Naive B cell (primary cell): Measurements from ENCODE around the gene CD151. TPM values are rescaled to one million over a fixed set of nuclear protein-coding genes. Genes with fewer than 3 reads are reported as not detected.

Experiments used
- ATAC-seq, 2 donors: fragments of 150-1000 bp; cut with Tn5 transposase; 2 replicates each; pipeline ENCODE4 v1.10.0; 2021; ENCODE audit warnings: low read depth in 2 of 2, mild to moderate bottlenecking in 2 of 2, moderate library complexity in 2 of 2
- DNase-seq: peaks from one replicate; pipeline ENCODE4 v3.0.0; 2022
- H3K27ac Mint-ChIP-seq, 6 donors: one replicate each; pipeline ENCODE4 v1.8.0; 2020 to 2022; ENCODE audit warnings: mild to moderate bottlenecking in 6 of 6, mixed read lengths in 6 of 6, moderate library complexity in 5 of 6, inconsistent platforms in 2 of 6
- H3K27me3 Mint-ChIP-seq, 3 donors: one replicate each; pipeline ENCODE4 v1.8.0; 2021 to 2022; ENCODE audit warnings: mixed read lengths in 3 of 3, mild to moderate bottlenecking in 1 of 3
- H3K36me3 Mint-ChIP-seq, 2 donors: one replicate each; pipeline ENCODE4 v1.8.0; 2020 to 2022; ENCODE audit warnings: mixed read lengths in 2 of 2, inconsistent platforms in 1 of 2, mild to moderate bottlenecking in 1 of 2
- H3K4me1 Mint-ChIP-seq, 3 donors: one replicate each; pipeline ENCODE4 v1.8.0; 2020 to 2022; ENCODE audit warnings: mixed read lengths in 3 of 3, inconsistent platforms in 1 of 3, mild to moderate bottlenecking in 1 of 3, moderate library complexity in 1 of 3
- H3K4me3 Mint-ChIP-seq, 8 donors: one replicate each; pipeline ENCODE4 v1.8.0; 2020 to 2022; ENCODE audit warnings: mild to moderate bottlenecking in 8 of 8, mixed read lengths in 8 of 8, moderate library complexity in 8 of 8, inconsistent platforms in 2 of 8
- H3K9me3 Mint-ChIP-seq, 7 donors: one replicate each; pipeline ENCODE4 v1.8.0; 2020 to 2022; ENCODE audit warnings: mixed read lengths in 7 of 7, mild to moderate bottlenecking in 5 of 7, inconsistent platforms in 2 of 7, moderate library complexity in 1 of 7
- polyA plus RNA-seq, 6 donors: library from polyadenylated mRNA; unstranded; fragments of 300-500 nt; fragmentation: Illumina TruSeq; gene quantifications; one replicate each; pipeline ENCODE4 v1.2.3, GENCODE V29; 2021; ENCODE audit warnings: low read depth in 6 of 6

The CD151 gene
- polyA plus RNA-seq, 6 donors from 2014 or later = 1.2 to 5.8 (median 3.2) TPM

DNA sequence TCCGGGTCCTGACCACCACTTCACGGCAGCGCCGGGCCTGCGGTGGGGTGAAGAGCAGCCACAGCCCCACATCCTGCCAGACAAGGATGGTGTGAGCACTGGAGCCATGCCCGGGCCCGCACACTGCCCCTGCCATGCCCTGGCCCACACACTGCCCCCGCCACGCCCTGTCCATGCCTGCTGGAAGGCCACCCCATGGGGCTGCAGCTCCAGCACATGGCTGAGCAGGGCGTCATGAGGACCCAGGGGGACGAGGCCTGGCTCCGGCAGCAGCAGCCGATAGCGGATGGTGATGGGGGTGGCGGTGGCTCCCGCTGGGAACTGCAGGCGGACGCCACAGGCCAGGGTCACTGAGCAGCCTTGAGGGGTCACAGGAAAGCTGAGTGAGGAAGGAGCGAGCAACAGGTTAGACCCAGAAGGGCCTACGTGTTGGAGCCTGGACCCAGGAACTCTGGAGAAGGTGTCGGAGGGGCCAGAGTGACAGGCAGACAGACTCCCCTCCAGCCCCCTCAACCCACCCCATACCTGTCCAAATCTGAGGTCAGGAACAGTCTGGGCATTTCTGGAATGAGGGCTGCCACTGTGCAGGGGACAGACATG lies 30.6 kb upstream of the CD151 start:
- ATAC-seq (no peak), DNase-seq (no peak)
- Mint-ChIP-seq H3K4me3 (peak overlapping the region in 1 of 8 donors; percentile 16), H3K36me3 (no peaks in the 10 kb centered on the region), H3K9me3 (no peaks in the 10 kb centered on the region), H3K27ac (no peak overlapping the region), H3K4me1 (peaks cover 6 to 14% (median 8%) of the 10 kb centered on the region in 3 donors), H3K27me3 (no peaks in the 10 kb centered on the region)

DNA sequence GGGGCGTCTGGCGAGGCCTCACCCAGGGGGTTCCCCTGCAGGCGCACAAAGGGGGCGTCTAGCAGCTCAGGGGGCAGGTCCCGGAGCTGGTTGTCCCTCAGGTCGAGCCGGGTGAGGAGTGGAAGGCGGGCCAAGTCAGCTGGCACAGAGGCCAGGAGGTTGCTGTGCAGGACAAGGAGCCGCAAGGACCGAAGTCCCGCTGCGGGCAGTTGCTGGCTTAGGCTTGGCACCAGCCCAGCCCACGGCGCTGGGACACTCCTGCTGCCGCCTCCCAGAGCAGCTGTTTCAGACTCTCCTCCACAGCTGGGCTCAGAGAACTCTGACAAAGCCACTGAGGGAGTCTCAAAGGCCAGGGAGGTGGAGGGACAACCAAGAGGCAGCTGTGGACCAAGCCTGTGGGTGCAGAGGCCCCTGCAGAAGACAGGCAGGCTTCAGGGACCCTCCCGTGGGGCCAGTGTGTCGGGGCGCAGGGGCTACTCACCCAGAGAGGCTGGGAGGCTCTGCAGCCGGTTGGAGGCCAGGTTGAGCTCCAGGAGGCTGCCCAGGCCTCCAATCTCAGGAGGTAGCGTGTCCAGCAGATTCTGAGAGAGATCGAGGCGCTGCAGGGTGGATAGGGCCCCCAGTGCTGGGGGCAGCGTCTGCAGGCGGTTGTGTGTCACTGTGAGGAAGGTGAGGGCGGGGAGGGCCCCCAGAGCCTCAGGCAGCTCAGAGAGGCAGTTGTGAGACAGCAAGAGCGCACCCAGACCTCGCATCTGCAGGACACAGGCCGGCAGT lies 29.9 kb upstream of the CD151 start:
- no peaks in the 10 kb centered on the region for H3K27me3 Mint-ChIP-seq
- no peaks in the 10 kb centered on the region for H3K36me3 Mint-ChIP-seq
- DNase-seq (no peak), ATAC-seq (no peak)
- H3K4me3 Mint-ChIP-seq = peak overlapping the region in 4 of 8 donors; percentile 15 to 79 (median 54)
- H3K27ac Mint-ChIP-seq = peak overlapping the region in 1 of 6 donors; percentile 47
- H3K4me1 Mint-ChIP-seq = peaks cover 6 to 17% (median 10%) of the 10 kb centered on the region in 3 donors
- H3K9me3 Mint-ChIP-seq = no peaks in the 10 kb centered on the region

- ATAC-seq (no peak), DNase-seq (no peak)
- Mint-ChIP-seq H3K4me3 (peak overlapping the region in 5 of 8 donors; percentile 51 to 79 (median 78)), H3K4me1 (peaks cover 8 to 20% (median 14%) of the 10 kb centered on the region in 3 donors), H3K36me3 (no peaks in the 10 kb centered on the region), H3K27ac (no peak overlapping the region), H3K27me3 (no peaks in the 10 kb centered on the region), H3K9me3 (no peaks in the 10 kb centered on the region)
Measured at GRCh38 chr11:803467-803742, 29.3 kb upstream of the CD151 start.

DNA sequence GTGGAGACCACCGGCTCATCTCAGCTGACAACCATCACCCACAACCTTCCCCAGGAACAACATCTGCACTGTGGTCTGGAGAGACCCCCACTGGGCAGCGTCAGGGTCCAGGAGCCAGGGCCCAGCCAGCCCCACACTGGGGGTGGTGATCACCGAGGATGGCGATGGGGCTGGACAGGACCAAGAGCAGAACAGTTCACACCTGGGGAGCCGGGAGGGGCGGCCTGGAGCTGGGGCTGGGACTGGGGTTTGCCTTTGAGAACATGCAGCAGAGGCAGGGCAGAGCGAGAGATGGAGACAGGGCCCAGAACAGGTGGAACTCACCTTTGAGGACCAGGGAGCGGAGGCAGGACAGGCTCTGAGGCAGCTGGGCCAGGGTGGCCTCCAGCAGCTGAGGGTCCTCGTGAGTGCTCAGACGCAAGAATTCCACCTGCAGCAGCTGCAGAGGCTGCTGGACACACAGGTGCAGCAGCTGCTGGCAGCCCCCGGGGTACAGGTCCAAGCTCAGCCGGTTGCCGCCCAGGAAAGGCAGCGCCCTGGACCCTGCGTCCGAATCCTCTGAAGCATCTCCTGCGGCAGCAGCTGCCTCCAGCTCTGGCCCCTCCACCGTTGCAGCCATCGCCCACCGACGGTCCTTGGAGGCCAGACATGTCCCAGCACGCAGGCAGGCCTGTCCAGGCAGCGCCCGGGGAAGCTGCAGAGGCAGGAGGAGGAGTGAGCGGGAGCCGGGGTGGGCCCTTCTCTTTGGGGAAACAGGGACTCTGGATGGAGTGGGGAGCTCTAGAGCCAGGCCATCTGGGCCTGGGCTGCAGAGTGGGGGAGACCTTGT lies 28.8 kb upstream of the CD151 start:
- no peak for DNase-seq
- ATAC-seq = no peak
- H3K36me3 Mint-ChIP-seq = no peaks in the 10 kb centered on the region
- no peaks in the 10 kb centered on the region for H3K9me3 Mint-ChIP-seq
- no peaks in the 10 kb centered on the region for H3K27me3 Mint-ChIP-seq
- peak overlapping the region in 3 of 6 donors; percentile 50 to 87 (median 74) for H3K27ac Mint-ChIP-seq
- peak overlapping the region; percentile 68 to 87 (median 80) for H3K4me3 Mint-ChIP-seq
- H3K4me1 Mint-ChIP-seq = peaks cover 11 to 25% (median 19%) of the 10 kb centered on the region in 3 donors

DNA sequence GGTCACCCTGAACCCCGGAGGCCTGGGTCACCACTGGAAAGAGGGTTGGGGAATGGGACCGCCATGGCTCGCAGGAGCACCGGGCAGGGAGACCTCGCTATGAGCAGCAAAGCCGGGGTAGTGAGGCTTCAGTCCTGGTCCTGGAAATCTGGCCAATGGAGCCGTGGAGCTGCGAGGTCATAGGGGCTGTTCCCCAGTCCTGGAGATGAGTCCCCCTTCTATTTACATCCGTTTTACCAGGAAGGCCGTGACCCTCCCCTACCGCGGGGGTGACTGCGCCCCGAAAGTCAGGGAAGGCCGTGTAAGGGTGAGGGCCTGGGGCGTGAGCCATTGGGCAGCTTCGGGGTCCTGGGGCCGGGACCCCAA lies 28.2 kb upstream of the CD151 start:
- H3K27me3 Mint-ChIP-seq = no peaks in the 10 kb centered on the region
- peaks cover 12 to 26% (median 19%) of the 10 kb centered on the region in 3 donors for H3K4me1 Mint-ChIP-seq
- DNase-seq (no peak), ATAC-seq (no peak)
- no peaks in the 10 kb centered on the region for H3K36me3 Mint-ChIP-seq
- H3K4me3 Mint-ChIP-seq = peak overlapping the region; percentile 78 to 87 (median 83)
- H3K9me3 Mint-ChIP-seq = no peaks in the 10 kb centered on the region
- peak overlapping the region in 2 of 6 donors; percentile 50 to 87 for H3K27ac Mint-ChIP-seq

GRCh38 chr11:808427-809286 lies 24.1 kb upstream of the CD151 start:
- Mint-ChIP-seq H3K4me1 (peaks cover 22 to 48% (median 43%) of the 10 kb centered on the region in 3 donors), H3K27ac (peak overlapping the region; percentile 92 to 99 (median 98)), H3K4me3 (peak overlapping the region; percentile 86 to 99 (median 97)), H3K36me3 (no peaks in the 10 kb centered on the region), H3K27me3 (no peaks in the 10 kb centered on the region), H3K9me3 (no peaks in the 10 kb centered on the region)
- DNase-seq = no peak
- no peak for ATAC-seq

DNA sequence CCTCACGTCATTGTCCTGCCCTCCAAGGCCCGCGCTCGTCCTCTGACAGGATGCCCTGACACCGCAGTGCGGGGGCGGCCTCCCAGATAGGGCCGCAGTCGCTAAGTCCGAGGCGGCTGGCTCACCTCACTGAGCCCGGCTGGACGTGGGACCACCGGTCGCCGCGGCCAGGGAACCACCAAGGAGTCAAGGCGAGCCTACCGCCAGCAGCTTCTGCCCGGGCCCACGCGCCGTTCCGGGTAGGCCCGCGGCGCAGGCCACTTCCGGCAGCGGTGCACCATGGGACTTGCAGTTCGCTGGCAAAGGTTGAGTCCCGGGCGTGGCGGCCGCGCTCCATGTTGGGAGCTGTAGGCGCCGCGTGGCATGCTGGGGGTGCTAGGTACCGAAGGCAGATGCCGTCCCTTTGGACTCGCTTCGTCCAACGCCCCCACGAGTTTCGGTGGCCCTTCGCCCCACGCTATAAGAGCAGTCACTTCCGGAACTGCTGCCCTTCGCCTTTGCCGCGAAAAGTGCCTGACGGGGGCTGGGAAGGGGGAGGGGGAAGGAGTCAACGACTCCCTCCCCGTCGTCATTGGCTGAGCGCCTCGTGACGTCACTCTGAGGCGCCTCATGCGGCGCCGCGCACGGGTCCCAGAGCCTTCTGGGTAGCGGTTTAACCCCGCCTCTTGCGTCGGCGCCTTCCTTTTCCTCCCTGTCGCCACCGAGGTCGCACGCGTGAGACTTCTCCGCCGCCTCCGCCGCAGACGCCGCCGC lies 23.3 kb upstream of the CD151 start, which contains the start of gene RPLP2:
RPLP2 (plus strand) TSS at position 681 of the 753 bp plus-strand sequence. CDS start 268 bp downstream, outside the sequence.
- H3K9me3 Mint-ChIP-seq = no peaks in the 10 kb centered on the region
- DNase-seq (peak; percentile 97), ATAC-seq (peak; percentile 83)
- no peaks in the 10 kb centered on the region for H3K36me3 Mint-ChIP-seq
- no peaks in the 10 kb centered on the region for H3K27me3 Mint-ChIP-seq
- H3K4me1 Mint-ChIP-seq = peaks cover 24 to 42% (median 41%) of the 10 kb centered on the region in 3 donors
- peak within 1 kb of the TSS; percentile 86 to 99 (median 97) for H3K4me3 Mint-ChIP-seq
- peak within 1 kb of the TSS; percentile 94 to 99 (median 99) for H3K27ac Mint-ChIP-seq

DNA sequence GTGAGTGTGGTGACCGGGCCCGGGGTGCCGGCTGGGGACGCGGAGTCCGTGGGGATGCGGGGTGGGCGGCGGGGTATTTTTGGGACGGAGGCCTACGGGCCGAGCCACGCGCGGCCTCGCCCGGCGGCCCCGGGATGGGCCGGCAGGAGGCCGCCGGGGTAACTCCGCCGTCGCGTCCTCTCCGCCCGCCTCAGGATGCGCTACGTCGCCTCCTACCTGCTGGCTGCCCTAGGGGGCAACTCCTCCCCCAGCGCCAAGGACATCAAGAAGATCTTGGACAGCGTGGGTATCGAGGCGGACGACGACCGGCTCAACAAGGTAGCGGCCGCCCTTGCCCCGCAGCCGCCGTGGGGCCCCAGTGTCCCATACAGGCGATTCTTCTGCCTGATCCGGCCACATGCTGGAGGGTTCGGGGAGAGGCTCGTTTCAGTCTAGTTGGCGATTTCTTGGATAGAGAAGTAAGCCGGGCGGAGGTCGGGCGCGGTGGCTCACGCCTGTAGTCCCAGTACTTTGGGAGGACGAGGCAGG lies 22.6 kb upstream of the CD151 start:
- peak overlapping the region; percentile 86 to 99 (median 97) for H3K4me3 Mint-ChIP-seq
- peaks cover 24 to 40% (median 39%) of the 10 kb centered on the region in 3 donors for H3K4me1 Mint-ChIP-seq
- H3K36me3 Mint-ChIP-seq = no peaks in the 10 kb centered on the region
- DNase-seq (no peak), ATAC-seq (peak; percentile 11 to 20)
- no peaks in the 10 kb centered on the region for H3K9me3 Mint-ChIP-seq
- H3K27ac Mint-ChIP-seq = peak overlapping the region; percentile 94 to 99 (median 99)
- H3K27me3 Mint-ChIP-seq = no peaks in the 10 kb centered on the region

DNA sequence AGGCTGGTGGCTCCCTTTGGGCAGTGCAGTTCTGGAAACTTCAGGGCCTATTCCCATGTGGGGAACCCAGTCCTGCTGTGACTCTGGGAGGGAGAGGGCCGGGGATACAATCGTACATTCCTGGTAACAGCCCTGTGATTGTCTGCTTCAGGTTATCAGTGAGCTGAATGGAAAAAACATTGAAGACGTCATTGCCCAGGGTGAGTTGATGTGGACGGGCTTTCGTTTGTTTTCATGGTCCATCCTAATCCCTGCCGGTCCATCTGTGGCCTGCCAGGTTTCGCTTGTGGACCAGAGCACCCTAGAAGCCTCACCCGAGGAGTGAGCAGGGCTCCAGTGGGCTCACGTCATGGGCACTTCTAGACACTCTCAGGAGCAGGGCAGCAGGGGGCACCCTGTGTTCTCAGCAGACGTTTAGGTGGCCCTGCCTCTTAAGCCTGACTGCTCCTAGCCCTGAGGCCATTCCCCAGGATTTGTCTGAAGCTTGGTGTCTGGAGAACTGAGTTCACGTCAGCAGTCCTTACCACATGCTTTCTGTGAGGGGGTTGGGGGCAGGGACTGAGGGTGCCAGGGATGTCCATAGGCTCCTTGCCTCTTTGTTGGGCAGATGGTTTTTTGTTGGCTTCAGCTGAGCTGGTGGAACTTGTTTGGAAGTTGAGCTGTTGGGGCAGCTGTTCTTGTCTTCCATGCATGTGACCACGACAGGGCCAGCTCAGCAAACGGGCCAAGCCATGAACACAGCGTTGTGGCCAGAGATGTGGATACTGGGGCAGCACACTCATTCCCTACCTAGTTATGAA lies 21.1 kb upstream of the CD151 start:
- H3K4me3 Mint-ChIP-seq = peak overlapping the region; percentile 86 to 99 (median 94)
- no peaks in the 10 kb centered on the region for H3K27me3 Mint-ChIP-seq
- no peak for ATAC-seq
- no peak for DNase-seq
- H3K27ac Mint-ChIP-seq = peak overlapping the region in 4 of 6 donors; percentile 33 to 88 (median 50)
- H3K9me3 Mint-ChIP-seq = no peaks in the 10 kb centered on the region
- H3K36me3 Mint-ChIP-seq = no peaks in the 10 kb centered on the region
- H3K4me1 Mint-ChIP-seq = peaks cover 21 to 40% (median 34%) of the 10 kb centered on the region in 3 donors

DNA sequence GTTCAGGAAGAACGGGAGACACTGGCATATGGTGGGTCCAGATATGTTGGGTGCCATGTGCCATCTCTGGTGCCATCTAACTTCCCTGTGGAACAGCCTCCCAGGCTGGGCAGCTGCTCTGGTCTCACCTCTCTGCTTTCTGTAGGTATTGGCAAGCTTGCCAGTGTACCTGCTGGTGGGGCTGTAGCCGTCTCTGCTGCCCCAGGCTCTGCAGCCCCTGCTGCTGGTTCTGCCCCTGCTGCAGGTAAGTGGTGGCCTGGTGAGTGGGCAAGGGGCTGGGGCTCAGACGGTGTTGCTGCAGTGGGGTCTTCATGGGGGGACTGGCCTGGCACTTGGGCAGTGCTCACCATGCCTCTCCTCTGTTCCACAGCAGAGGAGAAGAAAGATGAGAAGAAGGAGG lies 20.4 kb upstream of the CD151 start:
- no peak for ATAC-seq
- no peaks in the 10 kb centered on the region for H3K36me3 Mint-ChIP-seq
- H3K4me1 Mint-ChIP-seq = peaks cover 21 to 40% (median 34%) of the 10 kb centered on the region in 3 donors
- no peaks in the 10 kb centered on the region for H3K9me3 Mint-ChIP-seq
- H3K27ac Mint-ChIP-seq = peak overlapping the region in 1 of 6 donors; percentile 49
- H3K27me3 Mint-ChIP-seq = no peaks in the 10 kb centered on the region
- no peak for DNase-seq
- peak overlapping the region in 6 of 8 donors; percentile 45 to 99 (median 93) for H3K4me3 Mint-ChIP-seq

DNA sequence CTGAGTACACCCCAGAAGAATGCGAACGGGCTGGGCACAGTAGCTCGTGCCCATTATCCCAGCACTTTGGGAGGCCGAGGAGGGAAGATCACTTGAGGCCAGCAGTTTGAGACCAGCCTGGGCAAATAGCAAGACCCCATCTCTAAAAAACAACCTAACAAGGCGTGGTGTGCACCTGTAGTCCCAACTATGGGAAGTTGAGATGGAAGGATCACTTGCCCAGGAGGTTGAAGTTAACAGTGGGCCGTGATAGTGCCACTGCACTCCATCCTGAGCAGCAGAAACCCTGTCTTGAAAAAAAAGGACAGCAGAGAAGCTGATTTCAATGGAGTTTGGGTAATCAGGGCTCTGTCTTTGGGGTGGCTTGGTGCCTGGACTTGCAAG lies 19.7 kb upstream of the CD151 start:
- H3K27me3 Mint-ChIP-seq = no peaks in the 10 kb centered on the region
- no peak for ATAC-seq
- no peaks in the 10 kb centered on the region for H3K9me3 Mint-ChIP-seq
- H3K27ac Mint-ChIP-seq = peak overlapping the region in 2 of 6 donors; percentile 41 to 49
- peaks cover 16 to 33% (median 29%) of the 10 kb centered on the region in 3 donors for H3K4me1 Mint-ChIP-seq
- no peaks in the 10 kb centered on the region for H3K36me3 Mint-ChIP-seq
- H3K4me3 Mint-ChIP-seq = peak overlapping the region in 1 of 8 donors; percentile 99
- DNase-seq = no peak
